Germinal center (tissue), 1 donor: ENCODE measurements around the gene KRT84.

Experiments
- DNase-seq: peaks from one replicate; pipeline ENCODE4 v3.0.0; 2012; ENCODE audit warnings: mixed read lengths, low spot score

Gene KRT84

DNA sequence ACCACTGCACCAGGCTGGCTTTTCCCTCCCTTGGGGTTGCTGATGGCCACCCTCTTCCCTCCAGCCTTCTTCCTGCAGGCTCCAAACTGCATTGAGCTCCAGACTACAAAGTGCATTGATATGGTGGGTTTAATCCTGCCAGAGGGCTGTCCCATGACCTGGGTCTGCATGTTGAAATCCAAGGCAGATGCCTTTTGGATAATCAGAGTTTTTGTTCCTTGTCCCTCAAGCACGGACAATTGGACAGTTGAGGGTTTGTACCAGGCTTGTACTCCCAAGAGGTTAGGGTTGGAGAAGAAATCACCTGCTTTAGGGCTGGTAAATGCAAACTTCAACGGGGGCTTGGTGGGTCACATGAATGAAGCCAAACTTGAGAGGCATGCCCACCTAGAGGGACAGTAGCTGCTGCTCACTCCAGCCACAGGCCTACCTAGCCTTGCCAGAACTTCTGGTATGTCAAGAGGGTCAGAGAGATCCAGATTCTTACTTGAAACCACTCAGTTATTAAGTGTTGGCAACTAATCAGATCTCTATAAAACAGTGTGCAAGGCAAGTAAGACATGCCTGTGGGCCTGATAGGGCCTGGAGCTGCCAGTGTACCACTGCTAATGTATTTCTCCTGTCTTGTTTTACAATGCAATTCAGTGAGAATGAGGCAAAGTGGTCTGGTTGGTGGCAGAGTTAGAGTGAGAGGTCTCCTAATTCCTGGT lies 42.5 kb downstream of the KRT84 start:
- no peak for DNase-seq

DNA sequence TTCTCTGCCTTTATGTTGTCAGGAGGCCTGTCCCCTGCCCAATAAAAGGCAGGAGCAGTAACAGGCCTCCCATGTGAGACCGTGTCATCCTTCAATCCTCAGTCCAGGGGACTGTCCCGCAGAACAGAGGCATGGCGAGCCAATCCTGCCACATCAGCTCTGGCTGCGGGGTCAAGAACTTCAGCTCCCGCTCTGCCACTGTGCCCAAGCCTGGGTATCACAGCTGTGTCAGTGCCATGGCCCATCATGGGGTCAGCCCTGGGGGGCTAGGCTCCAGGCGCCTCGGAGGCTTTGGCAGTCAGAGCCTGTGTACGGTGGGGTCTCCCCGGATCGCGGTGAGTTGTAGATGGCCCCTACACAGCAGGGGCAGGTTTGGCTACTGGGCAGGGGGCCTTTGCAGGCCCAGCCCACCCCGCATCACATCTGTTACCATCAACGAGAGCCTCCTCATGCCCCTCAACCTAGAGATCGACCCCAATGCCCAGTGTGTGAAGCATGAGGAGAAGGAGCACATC lies 44.3 kb downstream of the KRT84 start:
- no peak for DNase-seq

DNA sequence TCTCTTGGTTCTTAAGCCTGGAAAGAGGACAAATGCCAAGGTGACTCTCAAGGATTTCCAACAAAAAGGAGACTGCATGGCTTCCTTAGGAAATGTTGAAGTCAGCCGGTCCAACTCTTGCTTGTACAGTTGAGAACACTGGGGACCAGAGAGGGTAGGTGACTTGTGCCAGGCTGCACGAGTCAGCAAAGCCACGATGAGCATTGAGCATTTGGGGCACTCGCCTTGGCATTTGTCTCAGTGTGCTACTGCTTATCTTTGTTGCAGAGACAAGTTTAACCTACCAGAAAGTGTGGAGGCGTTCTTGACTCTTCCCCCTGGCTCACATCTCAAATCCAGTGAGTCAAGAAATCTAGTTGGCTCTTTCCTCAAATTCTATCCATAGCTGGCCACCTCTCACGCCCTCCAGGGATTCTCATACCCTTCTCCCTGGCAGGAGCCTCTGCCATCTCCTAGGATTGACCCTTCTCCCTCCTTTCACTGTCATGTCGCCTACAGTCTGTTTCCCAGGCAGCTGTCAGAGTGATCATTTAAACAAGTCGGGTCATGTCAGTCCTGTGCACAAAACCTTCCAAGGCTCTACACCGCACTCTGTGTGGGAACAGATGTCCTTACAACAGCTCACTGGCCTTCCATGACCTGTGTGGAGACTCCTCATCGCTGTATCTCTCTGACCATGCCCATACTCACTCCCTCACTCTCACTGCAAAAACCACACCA lies 47.1 kb downstream of the KRT84 start:
- no peak for DNase-seq

DNA sequence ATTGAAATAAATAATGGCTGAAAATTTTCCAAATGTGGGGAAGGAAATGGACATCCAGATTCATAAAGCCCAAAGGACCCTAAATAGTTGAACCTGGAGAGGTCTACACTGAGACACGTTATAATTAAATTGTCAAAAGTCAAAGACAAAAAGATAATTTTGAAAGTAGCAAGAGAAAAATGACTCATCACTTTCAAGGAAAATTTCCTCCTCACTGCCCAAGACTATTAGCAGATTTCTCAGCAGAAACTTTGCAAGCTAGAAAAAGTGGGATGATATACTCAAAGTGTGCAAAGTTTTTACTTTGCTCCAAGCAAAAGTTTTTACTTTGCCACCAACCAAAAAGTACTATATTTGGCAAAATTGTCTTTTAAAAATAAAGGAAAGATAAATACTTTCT lies 48.4 kb downstream of the KRT84 start:
- no peak for DNase-seq

DNA sequence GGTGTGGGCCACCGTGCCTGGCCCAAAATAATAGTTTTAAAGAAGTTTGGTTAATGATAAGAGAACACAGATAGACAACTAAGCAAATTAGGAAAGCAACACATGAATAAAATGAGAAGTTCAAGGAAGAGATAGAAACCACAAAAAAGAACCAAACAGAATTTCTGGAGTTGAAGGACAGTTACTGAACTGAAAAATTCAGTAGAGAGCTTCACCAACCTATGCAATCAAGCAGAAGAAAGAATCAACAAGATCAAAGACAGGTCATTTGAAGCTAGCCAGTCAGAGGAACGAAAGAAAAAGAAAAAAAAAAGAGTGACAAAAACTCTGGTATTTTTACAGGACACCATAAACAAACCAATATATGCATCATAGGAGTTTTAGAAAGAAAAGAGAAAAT lies 48.8 kb downstream of the KRT84 start:
- DNase-seq: no peak

DNA sequence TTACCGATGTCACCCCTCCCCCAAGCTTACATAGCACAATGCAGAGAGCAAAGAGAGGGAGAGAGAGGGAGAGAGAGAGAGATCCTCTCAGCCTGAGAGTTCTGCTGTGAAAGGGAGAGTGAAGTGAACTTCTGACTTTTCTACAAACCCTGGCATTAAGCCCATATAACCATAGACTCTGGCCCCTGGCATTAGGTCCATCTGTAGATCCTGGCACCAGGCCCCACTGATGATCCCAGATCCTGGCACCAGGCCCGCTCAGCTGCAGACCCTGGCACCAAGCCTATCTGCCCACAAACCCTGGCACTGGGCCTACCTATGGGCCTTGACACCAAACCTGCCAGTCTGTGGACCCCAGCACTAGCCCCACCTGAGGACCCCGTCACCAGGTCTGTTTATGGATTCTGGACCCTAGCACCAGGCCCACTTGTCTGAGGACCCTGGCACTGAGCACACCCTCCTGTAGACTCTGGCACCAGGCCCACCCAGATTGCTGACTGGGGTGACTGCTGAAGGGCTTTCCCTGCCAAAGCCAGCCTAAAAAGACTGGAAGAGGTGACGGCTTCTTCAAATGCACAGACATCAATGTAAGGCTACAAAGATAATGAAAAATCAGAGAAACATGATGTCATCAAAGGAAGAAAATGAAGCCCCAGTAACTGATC lies 49.7 kb downstream of the KRT84 start:
- DNase-seq: no peak

DNA sequence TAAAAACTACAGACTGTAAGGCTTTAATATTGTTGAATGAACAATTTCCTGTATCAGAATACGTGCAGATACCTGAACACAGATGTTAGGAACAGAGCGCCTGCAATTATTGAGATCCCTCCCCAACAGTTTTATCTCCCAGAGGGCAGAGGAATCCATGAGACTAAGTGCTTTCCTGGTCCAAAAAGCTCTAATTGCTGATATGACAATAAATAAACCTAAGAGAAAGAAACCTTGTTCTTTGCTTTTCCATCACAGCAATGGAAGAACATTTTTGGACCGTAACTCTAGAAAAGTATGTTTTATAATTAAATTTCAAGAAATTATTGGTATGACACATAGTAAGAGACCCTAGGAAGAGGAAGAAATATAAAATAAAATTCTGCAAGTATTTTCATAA lies 51.3 kb downstream of the KRT84 start:
- no peak for DNase-seq

DNA sequence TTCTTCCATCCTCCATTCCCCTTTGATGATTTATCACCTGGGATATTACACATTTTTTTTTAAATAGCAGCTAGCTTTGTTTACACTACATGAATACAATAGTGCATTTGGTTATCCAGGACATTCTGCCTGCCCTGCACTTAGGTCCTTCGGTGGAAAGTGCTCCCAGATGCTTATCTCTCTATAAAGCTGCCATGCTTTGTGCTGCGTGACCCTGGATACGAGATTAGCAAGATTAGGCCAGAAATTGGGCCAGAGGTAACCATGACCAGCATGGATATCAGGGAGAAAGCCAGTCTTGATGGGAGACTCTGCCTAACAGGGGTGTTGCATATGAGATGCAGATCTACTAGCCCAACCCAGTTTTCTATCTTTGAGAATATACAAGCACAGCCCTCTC lies 52.1 kb downstream of the KRT84 start:
- DNase-seq: no peak

DNA sequence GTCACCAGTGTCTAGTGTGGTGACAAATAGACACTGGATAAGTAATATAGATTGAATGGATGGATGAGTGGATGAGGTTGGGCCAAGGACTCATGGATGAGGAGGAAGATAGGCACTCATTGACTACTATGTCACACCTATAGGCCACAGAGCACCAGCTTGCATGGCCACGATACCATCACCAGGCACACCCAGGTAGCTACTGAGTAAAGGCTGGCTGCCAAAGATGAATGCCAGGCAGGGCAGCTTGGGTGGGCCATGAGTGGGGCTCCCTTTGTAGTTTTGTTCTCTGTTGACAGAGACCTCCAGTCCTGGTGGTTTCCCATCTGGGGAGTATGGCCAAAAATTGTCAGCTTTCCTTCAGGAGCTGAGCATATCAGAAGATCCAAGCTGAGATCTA lies 53.1 kb downstream of the KRT84 start:
- DNase-seq: no peak

DNA sequence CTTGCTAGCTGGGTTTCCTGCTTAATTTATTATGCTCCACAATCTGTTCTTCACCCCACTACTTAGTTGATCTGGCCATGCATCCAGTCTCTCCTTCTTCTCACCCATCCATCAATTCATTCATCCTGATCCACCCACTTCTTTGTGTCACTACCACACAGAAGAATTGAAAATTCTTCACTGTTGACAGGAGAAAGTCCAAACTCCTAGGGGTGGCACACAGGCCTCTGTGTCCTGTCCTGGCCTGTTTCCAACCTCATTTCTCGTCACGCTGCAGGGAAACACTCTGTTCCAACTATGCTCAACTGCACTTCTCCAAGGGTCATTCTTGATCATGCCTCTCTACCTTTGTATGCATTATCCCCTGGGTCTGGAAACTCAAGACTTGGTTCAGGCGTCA lies 53.6 kb downstream of the KRT84 start:
- DNase-seq: no peak

DNA sequence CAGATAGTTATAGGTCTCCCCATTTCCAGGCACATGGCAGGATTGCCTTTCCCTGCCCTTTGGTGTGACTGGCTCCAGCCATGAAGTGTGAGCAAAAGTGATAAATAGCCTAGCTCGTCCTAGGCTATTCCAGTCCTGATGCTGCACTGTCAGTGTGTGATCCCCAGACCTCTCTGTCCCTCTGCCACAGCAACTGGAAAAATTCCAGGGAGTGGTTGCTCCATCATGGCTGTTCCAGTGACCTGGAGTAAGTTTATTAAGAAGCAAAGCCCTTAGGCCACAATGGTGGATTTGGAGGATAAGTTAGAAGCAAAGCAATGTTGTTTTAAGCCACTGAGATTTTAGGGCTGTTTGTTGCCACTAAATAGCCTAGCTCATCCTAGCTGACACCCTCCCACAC lies 54.4 kb downstream of the KRT84 start:
- no peak for DNase-seq

DNA sequence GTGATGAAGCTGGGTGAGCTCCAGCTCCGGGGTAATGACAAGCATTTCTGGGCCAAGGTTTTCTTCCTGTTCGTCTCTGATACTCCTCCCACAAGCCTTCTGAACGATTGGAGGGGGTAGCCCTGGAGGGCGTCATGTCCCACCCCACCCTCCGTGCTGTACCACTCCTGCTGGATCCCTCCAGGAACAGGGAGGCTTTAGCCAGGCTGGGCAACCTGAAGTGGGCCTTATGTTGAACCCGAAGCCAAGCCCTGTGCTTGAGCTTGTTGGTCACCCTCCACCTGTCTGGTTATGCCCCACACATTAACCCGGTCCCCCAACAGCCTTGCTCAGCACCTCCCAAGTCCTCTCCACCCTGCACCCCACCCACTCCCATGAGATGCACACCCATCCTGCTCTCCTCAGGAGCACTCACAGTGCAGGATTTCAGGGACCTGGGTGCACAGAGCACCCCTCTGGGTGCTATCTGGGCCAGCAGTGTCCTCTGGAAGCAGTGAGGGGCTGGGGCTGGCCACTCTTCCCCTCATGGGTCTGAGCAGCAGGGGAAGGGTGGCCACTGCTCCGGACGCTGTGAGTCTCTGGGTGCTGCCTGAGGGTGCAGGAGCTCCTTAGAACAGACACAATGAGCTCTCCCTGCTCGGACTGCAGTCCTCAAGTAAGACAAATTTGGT lies 57.5 kb downstream of the KRT84 start:
- DNase-seq: no peak
